Ramos (cell line): ENCODE results near the gene RNASEH2C.
"Not testable (repeated sequence)": the region's sequence is repeated elsewhere in the genome, so short reads cannot be mapped to it uniquely, and the experiment has no call there.

Experiments used
- in situ Hi-C: fragments of 300-500 bp; cut with MboI; formaldehyde crosslinking; loops from one replicate; pipeline ENCODE4 v1.14.3; 2022; ENCODE audit warnings: low sequenced_read_pairs; ENCODE audit not compliant: unreplicated experiment

Gene RNASEH2C

DNA sequence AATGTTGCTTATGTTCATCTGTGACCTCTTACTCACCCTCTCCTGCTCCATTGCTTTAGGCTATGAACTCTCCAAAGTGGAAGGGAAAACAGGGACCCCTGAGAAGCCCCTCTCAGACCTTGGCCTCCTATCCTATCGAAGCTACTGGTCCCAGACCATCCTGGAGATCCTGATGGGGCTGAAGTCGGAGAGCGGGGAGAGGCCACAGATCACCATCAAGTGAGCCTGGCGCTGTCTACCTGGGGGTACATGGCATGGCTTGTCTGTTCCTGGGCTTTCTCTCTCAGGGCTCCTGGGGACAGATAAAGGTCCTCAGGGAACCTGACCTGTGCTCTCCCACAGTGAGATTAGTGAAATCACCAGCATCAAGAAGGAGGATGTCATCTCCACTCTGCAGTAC is 2.1 kb downstream of the RNASEH2C start:
- in situ Hi-C loops = loop anchor here (5.0 kb wide), 2 partner anchors 104 to 269 kb away; no protein-coding TSS in a partner anchor

- in situ Hi-C loops = loop anchor here (5.0 kb wide), 2 partner anchors 104 to 269 kb away; no protein-coding TSS in a partner anchor
Measured at GRCh38 chr11:65717906-65718305, 2.7 kb downstream of the RNASEH2C start.

DNA sequence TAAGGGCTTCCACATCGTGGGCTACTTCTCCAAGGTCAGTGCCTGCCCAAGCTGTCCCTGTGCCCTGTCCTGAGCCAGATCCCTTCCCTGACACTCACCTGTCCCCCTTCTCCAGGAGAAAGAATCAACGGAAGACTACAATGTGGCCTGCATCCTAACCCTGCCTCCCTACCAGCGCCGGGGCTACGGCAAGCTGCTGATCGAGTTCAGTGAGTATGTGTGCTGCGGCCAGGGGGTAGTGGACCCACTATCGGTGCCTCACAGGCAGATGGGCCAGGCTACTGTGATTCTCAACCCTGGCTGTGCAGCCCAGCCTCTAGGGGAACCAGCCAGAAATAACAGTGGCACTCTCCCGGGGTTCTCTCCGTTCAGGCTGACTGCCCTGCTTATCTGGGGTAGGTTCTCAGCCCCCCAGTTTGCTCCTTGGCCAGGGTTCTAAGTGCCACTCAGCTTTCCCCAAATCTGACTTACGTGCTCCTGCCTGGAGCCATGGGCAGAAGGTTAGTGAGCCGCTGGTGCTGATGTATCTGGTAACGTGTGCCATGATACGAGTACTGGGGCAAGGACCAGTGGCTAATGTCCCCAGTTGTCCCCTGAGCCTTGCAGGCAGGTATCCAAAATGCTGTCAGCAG is 3.7 kb downstream of the RNASEH2C start:
- in situ Hi-C loops = loop anchor here (5.0 kb wide), 2 partner anchors 105 to 270 kb away; no protein-coding TSS in a partner anchor

DNA sequence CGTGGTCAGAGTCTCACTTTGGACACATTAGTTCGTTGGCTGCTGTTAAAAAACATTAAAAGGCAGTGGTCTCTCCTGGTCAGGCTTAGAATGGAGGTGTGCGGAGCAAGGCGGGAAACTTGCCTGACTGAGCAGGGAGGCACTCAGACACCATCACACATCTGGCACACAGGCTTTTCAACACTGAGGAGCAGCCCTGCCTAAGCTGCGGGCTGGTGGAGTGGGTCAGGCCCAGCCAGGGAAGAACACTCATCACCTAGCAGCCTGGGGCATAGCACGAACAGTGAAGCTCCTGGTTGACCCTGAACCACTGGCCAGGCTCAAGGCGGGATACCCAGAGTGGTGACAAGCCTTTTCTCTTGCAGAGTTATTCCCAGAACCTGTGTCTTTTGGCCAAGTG is 4.3 kb downstream of the RNASEH2C start:
- in situ Hi-C loops = loop anchor here (5.0 kb wide), 2 partner anchors 106 to 271 kb away; no protein-coding TSS in a partner anchor

GRCh38 chr11:65714433-65714832 is 6.2 kb downstream of the RNASEH2C start:
- in situ Hi-C loops = no loop called here

DNA sequence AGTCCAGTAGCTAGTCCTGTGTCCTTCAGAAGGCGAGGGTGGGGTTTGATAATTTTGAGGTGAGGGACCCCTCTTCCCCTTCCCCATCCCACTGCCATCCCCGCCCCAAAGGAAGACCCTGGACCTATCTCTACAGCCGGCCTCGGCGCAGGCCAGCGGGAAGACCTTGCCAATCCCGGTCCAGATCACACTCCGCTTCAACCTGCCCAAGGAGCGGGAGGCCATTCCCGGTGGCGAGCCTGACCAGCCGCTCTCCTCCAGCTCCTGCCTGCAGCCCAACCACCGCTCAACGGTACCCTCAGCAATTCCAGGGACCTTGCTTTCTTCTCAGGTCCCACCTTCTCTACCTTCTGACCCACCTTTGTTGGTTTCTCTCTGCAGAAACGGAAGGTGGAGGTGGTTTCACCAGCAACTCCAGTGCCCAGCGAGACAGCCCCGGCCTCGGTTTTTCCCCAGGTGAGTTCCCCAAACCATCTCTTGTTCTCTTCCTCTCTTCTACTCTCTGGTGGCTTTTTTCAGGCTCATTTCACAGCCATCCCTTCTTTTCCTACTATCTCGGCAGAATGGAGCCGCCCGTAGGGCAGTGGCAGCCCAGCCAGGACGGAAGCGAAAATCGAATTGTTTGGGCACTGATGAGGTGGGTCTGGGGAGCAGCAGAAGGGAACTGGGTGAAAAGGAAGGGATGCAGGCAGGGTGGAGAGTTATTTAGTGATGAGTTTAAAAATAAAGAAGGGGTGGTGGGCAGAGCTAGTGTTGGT is 7.2 kb downstream of the RNASEH2C start:
- in situ Hi-C loops = no loop called here

DNA sequence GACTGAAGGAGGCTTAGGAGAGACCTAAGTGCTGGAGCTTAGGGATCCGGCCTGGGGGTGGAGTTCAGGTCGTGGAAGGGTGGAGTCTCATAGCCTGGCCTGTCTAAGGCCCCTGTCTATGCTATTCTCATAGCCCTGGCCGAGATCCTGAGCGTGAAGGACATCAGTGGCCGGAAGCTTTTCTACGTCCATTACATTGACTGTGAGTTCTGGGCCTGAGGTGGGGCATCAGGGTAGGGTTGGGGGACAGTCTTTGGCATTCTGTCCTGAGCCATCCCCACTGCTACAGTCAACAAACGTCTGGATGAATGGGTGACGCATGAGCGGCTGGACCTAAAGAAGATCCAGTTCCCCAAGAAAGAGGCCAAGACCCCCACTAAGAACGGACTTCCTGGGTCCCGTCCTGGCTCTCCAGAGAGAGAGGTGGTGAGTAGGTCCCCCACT is 7.9 kb downstream of the RNASEH2C start:
- in situ Hi-C loops = no loop called here

DNA sequence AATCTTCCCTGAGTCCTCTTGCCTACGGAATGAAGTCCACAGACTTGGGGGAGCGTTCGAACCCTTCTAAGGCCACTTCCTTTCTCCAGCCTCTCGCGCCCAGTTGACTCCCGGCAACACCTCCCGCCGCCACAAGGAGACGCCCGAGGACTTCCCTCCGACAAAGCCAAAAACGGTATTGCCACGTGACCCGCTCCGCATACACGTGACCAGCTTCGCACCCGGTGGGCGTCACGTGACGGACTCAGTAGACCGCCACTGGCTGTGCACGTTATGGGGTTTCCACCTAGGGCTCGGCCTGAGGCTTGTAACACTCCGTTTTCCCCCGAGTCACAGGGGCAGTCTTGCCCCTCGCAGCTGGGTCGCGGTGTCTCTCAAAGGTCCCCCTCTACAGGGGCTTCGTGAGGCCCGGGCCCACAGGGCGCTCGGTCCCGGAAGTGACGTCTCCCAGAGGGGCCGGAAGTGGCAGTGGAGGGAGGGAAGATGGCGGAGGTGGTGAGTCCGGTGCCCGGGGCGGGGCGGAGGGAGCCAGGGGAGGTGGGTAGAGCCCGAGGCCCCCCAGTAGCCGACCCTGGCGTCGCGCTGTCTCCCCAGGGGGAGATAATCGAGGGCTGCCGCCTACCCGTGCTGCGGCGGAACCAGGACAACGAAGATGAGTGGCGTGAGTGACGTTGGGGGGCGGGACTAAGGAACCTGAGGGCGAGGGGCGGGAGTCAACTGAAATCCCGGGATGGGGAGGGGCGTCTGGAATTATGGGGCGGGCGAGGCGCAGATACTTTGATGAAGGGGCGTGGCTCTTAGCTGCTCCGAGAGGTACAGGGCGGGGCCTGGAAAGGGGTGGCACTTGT is 8.6 kb downstream of the RNASEH2C start, which contains the start of gene KAT5:
KAT5 (plus strand) TSS at position 468 of the 848 bp plus-strand sequence; CDS start at position 484, 16 bp downstream.
- in situ Hi-C loops = no loop called here

- in situ Hi-C loops = no loop called here
Measured at GRCh38 chr11:65710421-65710820, 10.2 kb downstream of the RNASEH2C start.

- in situ Hi-C loops = no loop called here
Measured at GRCh38 chr11:65709661-65710060, 10.9 kb downstream of the RNASEH2C start.

DNA sequence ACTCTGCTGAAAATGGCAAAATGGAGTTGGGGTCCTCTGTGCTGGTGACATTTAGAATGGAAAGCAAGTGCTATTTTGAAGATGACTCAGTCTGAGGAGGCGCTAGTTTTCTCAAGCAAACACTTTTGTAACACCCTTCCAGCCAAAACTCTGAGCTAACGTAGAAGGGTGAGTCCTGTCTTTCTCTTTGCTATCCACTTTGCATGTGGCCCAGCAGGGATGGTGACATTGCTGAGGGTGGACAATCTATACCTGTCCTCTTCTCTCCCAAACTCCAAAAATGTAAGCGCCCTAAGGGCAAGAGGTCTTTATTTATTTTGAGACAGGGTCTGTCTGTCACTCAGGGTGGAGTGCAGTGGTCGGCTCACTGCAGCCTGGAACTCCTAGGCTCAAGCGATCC is 12.1 kb downstream of the RNASEH2C start:
- in situ Hi-C loops = no loop called here

DNA sequence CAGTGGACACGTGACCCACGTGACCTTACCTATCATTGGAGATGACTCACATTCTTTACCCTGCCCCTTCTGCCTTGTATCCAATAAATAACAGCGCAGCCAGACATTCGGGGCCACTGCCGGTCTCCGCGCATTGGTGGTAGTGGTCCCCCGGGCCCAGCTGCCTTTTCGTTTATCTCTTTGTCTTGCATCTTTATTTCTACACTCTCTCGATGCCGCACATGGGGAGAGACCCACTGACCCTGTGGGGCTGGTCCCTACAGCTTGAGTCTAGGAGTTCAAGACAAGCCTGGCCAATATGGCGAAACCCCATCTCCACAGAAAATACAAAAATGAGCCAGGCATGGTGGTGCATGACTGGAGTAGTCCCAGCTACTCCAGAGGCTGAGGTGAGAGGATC is 13.6 kb downstream of the RNASEH2C start:
- in situ Hi-C loops = not testable (repeated sequence)

GRCh38 chr11:65706303-65706763 is 14.3 kb downstream of the RNASEH2C start:
- in situ Hi-C loops = not testable (repeated sequence)

DNA sequence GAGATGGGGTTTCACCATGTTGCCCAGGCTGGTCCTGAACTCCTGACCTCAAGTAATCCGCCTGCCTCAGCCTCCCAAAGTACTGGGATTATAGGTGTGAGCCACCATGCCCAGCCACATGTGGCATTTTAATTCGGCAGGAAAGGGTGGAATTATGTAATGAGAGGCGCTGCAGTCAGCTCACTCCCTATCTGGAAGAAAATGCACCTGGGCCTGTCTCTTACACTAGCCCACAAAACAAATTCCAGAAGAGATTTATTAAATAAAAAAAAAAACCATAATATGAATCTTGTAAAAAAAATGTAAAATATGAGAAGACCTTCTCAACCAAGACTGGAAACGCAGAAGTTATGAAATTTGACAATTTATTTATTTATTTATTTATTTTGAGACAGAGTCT is 16.8 kb downstream of the RNASEH2C start:
- in situ Hi-C loops = no loop called here

DNA sequence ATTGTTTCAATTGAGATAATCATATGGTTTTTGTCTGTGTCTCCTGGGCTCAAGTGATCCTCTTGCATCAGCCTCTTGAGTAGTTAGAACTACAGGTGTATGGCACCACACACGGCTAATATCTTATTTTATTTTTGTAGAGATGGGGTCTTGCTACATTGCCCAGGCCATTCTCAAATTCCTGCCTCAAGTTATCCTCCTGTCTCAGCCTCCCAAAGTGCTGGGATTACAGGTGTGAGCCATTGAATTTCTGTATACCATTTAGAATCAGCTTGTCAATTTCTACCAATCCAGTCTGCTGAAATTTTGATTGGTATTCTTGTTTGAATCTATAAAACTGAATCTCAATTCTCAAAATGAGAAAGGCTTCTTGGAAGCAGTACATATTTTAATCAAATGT is 18.9 kb downstream of the RNASEH2C start:
- in situ Hi-C loops = no loop called here

GRCh38 chr11:65700399-65700798 is 20.2 kb downstream of the RNASEH2C start:
- in situ Hi-C loops = no loop called here

- in situ Hi-C loops = no loop called here
Measured at GRCh38 chr11:65699306-65699705, 21.3 kb downstream of the RNASEH2C start.

DNA sequence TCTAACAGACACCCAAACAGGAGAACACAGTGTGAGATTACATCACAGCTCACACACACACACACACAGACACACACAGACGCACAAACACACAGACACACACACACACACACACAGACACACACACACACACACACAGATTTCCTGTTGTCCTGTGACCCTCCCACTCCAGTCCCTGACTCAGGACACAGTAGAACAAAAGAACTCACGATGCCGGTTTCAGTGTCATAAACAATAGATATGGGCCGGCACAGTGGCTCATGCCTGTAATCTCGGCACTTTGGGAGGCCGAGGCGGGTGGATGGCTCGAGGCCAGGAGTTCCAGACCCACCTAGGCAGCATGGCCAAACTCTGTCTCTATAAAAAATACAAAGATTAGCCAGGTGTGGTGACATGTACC is 22.4 kb downstream of the RNASEH2C start:
- in situ Hi-C loops = no loop called here

DNA sequence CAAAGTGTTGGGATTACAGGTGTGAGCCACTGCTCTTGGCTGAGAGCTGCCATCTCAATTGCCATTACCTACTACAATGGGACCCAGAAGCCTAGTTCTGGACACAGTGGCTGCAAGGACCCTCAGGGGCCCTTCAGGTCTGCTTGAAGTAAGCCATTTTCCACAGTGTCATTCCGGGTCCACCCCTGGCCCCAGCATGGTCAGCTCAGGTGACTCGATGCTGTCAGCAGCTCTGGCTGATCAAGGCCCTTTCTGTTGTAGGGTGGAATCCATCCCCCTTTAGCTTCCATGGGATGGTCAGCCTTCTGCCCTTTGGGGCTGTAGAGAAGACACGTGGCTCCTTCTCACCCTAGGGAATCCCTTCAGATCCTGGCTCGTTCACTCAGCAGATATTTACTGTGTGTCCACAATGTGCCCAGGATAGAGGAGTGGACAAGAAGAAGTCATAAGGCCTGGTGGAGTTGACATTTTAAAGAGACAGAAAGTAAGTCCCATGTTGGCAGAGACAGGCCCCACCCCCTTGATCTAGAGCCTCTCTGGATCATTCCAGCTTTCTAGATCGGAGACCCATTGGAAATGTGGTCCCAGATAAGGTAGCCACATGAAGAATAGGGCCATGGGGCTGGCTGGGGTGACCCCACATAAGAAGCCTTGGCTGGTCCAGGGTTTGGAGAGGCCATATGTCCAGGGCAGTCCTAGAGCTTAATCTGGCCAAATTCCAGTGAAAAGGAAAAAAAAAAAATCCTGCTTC is 23.6 kb downstream of the RNASEH2C start:
- in situ Hi-C loops = no loop called here
